ENCODE measurements around the gene MAEA. TPM values are rescaled to one million over a fixed set of nuclear protein-coding genes. Genes with fewer than 3 reads are reported as not detected.
A peak's percentile ranks its signal among the peaks of the same experiment; 100 is the strongest.

Gene MAEA
- total and polyA plus RNA-seq, 9 of the 15 experiments (the other 6 are each of a cell fraction or from before 2014, with no cell fraction given) = 2.1 to 86.5 (median 45.0) TPM

DNA sequence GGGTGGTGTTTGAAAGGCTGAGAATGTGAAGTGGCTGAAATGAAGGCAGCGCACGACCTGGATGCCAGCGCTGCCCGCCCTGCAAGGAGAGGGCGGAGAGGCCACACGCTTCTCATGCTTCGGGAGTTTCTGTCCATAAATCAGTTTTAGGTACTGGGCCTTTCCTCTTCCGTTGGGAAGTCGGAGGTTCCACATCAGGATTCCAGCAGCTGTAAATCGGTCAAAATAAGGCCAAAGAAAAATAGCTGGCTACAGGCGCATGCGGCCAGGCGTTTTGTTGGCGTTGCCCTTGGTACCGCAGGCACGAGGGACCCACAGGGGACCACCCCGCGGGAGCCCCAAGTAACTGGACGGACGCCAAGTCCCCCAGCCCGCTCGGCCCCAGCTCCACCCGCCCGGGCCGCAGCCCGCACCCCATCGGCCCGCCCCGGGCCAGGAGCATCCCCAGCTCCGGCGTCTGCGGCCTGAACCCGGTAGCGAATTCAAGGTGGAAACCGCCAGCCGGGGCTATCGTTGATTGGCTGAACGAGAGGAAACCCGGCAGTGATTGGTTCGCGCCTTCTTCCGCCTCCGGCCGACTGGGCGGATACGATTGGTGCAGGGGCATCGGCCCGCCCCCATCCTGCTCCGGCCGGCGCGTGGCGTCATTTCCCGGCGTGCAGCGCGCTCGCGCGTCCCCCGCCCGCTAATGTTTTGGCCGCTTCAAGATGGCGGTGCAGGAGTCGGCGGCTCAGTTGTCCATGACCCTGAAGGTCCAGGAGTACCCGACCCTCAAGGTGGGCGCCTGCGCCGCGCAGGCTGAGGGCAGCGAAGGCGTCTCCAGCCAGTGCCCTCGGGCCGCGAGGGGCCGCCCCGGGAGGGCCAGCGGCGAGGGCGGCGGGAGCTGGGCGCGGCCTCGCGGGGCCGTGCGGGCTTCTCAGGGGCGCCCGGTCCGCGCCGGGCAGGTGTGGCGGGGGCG lies at the start of gene MAEA (continued):
- TF ChIP-seq, protein P1, sequence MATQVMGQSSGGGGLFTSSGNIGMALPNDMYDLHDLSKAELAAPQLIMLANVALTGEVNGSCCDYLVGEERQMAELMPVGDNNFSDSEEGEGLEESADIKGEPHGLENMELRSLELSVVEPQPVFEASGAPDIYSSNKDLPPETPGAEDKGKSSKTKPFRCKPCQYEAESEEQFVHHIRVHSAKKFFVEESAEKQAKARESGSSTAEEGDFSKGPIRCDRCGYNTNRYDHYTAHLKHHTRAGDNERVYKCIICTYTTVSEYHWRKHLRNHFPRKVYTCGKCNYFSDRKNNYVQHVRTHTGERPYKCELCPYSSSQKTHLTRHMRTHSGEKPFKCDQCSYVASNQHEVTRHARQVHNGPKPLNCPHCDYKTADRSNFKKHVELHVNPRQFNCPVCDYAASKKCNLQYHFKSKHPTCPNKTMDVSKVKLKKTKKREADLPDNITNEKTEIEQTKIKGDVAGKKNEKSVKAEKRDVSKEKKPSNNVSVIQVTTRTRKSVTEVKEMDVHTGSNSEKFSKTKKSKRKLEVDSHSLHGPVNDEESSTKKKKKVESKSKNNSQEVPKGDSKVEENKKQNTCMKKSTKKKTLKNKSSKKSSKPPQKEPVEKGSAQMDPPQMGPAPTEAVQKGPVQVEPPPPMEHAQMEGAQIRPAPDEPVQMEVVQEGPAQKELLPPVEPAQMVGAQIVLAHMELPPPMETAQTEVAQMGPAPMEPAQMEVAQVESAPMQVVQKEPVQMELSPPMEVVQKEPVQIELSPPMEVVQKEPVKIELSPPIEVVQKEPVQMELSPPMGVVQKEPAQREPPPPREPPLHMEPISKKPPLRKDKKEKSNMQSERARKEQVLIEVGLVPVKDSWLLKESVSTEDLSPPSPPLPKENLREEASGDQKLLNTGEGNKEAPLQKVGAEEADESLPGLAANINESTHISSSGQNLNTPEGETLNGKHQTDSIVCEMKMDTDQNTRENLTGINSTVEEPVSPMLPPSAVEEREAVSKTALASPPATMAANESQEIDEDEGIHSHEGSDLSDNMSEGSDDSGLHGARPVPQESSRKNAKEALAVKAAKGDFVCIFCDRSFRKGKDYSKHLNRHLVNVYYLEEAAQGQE (IDR thresholded peaks at IDR 0.05; ENCODE audit: borderline replicate concordance) = peak; percentile 5; the same call in 1 of the 2 replicates
- TF ChIP-seq, protein P1 (CRISPR knock-in tag; IDR thresholded peaks at IDR 0.05; ENCODE audit: low read depth) = no peak
- TF ChIP-seq SMC3 (conservative IDR thresholded peaks at IDR 0.05; ENCODE audit: insufficient read depth, low read depth, low read length) (no peak), CCAR2 (IDR thresholded peaks at IDR 0.05; ENCODE audit: low read depth, low read length) (no peak), RAD21 (CRISPR knock-in tag; conservative IDR thresholded peaks at IDR 0.05 in 1 of 2, IDR thresholded peaks at IDR 0.05 in 1 of 2) (no peak), SRSF1 (IDR thresholded peaks at IDR 0.05; ENCODE audit: low read depth, low read length) (0 out of 2 replicates have a peak, but pooled peaks have one; percentile 29), NFIC (IDR thresholded peaks at IDR 0.05) (peak; percentile 86), NFE2 (IDR thresholded peaks at IDR 0.05; ENCODE audit: low read depth) (no peak), RB1 (IDR thresholded peaks at IDR 0.05; ENCODE audit: low read depth) (peak; percentile 76), ARID4B (CRISPR knock-in tag; IDR thresholded peaks at IDR 0.05) (peak; percentile 19; the same call in 1 of the 2 replicates), JUND (IDR thresholded peaks at IDR 0.05; ENCODE audit: borderline replicate concordance, low read depth, low read length) (peak; percentile 62), JUND (tag; IDR thresholded peaks at IDR 0.05; ENCODE audit: borderline replicate concordance, low read depth, low read length) (no peak; the same call in 2 of the 3 replicates), PML (IDR thresholded peaks at IDR 0.05; ENCODE audit: low read length) (peak; percentile 66; the same call in 1 of the 2 replicates), TFAM (CRISPR knock-in tag; conservative IDR thresholded peaks at IDR 0.05) (no peak)
